Fibroblast of skin of left quadriceps (primary cell): ENCODE measurements around the gene ZCCHC7.
"Not testable (repeated sequence)": the region's sequence is repeated elsewhere in the genome, so short reads cannot be mapped to it uniquely, and the experiment has no call there.

ENCODE experiments used
- DNase-seq, 2 experiments: peaks; one replicate each; pipeline ENCODE4 v3.0.0-alpha.2; 2013; ENCODE audit warnings: low read depth in 2 of 2

Gene ZCCHC7

GRCh38 chr9:37119907-37120842 lies at the start of gene ZCCHC7:
Gene ZCCHC7 (plus strand): TSS chr9:37120574.
- peak; percentile 90 for DNase-seq

- DNase-seq: not testable (repeated sequence)
These were observed 45.6 kb upstream of the ZCCHC7 start for GRCh38 chr9:37074790-37075189.

GRCh38 chr9:37079370-37080164 lies 40.8 kb upstream of the ZCCHC7 start:
- DNase-seq: peak; percentile 81 to 82

- DNase-seq: not testable (repeated sequence)
These were observed 40.2 kb upstream of the ZCCHC7 start for GRCh38 chr9:37080165-37080628.

GRCh38 chr9:37081507-37081906 lies 38.9 kb upstream of the ZCCHC7 start:
- not testable (repeated sequence) for DNase-seq

GRCh38 chr9:37082214-37082765 lies 38.1 kb upstream of the ZCCHC7 start:
- no peak for DNase-seq

- no peak for DNase-seq
These were observed 36.7 kb upstream of the ZCCHC7 start for GRCh38 chr9:37083654-37084053.

GRCh38 chr9:37085233-37085632 lies 35.1 kb upstream of the ZCCHC7 start:
- DNase-seq: no peak

- DNase-seq: not testable (repeated sequence)
These were observed 27.6 kb upstream of the ZCCHC7 start for GRCh38 chr9:37092714-37093295.

- DNase-seq: no peak
These were observed 25.6 kb upstream of the ZCCHC7 start for GRCh38 chr9:37094751-37095150.

- no peak for DNase-seq
These were observed 23.7 kb upstream of the ZCCHC7 start for GRCh38 chr9:37096628-37097027.

- DNase-seq: no peak
These were observed 23.1 kb upstream of the ZCCHC7 start for GRCh38 chr9:37097294-37097693.

- DNase-seq: no peak
These were observed 20.0 kb upstream of the ZCCHC7 start for GRCh38 chr9:37100327-37100726.

- no peak for DNase-seq
These were observed 19.6 kb upstream of the ZCCHC7 start for GRCh38 chr9:37100741-37101140.

- no peak for DNase-seq
These were observed 17.9 kb upstream of the ZCCHC7 start for GRCh38 chr9:37102486-37102885.

- peak; percentile 54 to 55 for DNase-seq
These were observed 16.0 kb upstream of the ZCCHC7 start for GRCh38 chr9:37104183-37104889.

- peak; percentile 56 to 58 for DNase-seq
These were observed 15.1 kb upstream of the ZCCHC7 start for GRCh38 chr9:37105234-37105633.

GRCh38 chr9:37107701-37108100 lies 12.7 kb upstream of the ZCCHC7 start:
- DNase-seq: no peak

GRCh38 chr9:37114442-37114841 lies 5.9 kb upstream of the ZCCHC7 start:
- DNase-seq: not testable (repeated sequence)

- DNase-seq: no peak
These were observed 2.4 kb upstream of the ZCCHC7 start for GRCh38 chr9:37117956-37118355.

GRCh38 chr9:37119360-37119759 lies 1.0 kb upstream of the ZCCHC7 start:
- DNase-seq: no peak
